SK-N-SH (cell line): ENCODE measurements around the gene DNAJA3. TPM values are rescaled to one million over a fixed set of nuclear protein-coding genes. Genes with fewer than 3 reads are reported as not detected.
A peak's percentile ranks its signal among the peaks of the same experiment; 100 is the strongest.

Source experiments
- CTCF ChIA-PET: fragments of 300-600, 350-600 bp; formaldehyde crosslinking; extraction: SDS; loops from one replicate; lab custom pipeline; 2021; lab: Yijun Ruan, JAX
- POLR2A ChIA-PET: fragments of 350-600 bp; sonication (Branson Sonifier 250); formaldehyde crosslinking; extraction: SDS; loops from one replicate; lab custom pipeline; 2020; ENCODE audit warnings: antibody characterized with exemption, inconsistent platforms; lab: Yijun Ruan, JAX
- DNase-seq: peaks from one replicate; pipeline ENCODE4 v3.0.0; 2012
- H2AFZ ChIP-seq: fragments of 200-600 bp; sonication (generic); 2 replicates; pipeline ENCODE4 v1.8.1; 2016; ENCODE audit warnings: antibody characterized with exemption, mild to moderate bottlenecking, low read depth
- H3F3A ChIP-seq: fragments of 200-600 bp; sonication (generic); replicated peaks from 2 replicates; pipeline ENCODE3; 2016; ENCODE audit warnings: antibody characterized with exemption, mild to moderate bottlenecking; ENCODE audit not compliant: insufficient read depth
- H3K27ac ChIP-seq, 2 experiments: fragments of 200-500 bp in 1 of 2; fragments of 200-600 bp in 1 of 2; sonication (Bioruptor generic) in 1 of 2; sonication (generic), shearing (Covaris generic) in 1 of 2; 2 replicates each; pipeline versions ENCODE4 v1.5.1 to v1.6.1; 2014 to 2016; ENCODE audit warnings: low read depth in 2 of 2, inconsistent platforms in 1 of 2, low read length in 1 of 2, mild to moderate bottlenecking in 1 of 2, mixed read lengths in 1 of 2
- H3K27me3 ChIP-seq: fragments of 200-600 bp; sonication (generic), shearing (Covaris generic); 2 replicates; pipeline ENCODE4 v1.6.1; 2016; ENCODE audit warnings: mixed run types; ENCODE audit not compliant: insufficient read depth
- H3K36me3 ChIP-seq, 2 experiments: fragments of 200-500 bp in 1 of 2; fragments of 200-600 bp in 1 of 2; sonication (Bioruptor generic) in 1 of 2; sonication (generic) in 1 of 2; replicated peaks in 1 of 2; 2 replicates each; pipeline versions ENCODE3 to v1.5.1; 2014 to 2016; ENCODE audit warnings: low read length in 1 of 2, mild to moderate bottlenecking in 1 of 2; ENCODE audit not compliant: insufficient read depth in 2 of 2, control insufficient read depth in 1 of 2
- H3K4me1 ChIP-seq, 2 experiments: fragments of 200-500 bp in 1 of 2; fragments of 200-600 bp in 1 of 2; sonication (Bioruptor generic) in 1 of 2; sonication (generic), shearing (Covaris generic) in 1 of 2; 2 replicates each; pipeline versions ENCODE4 v1.5.1 to v1.6.1; 2014 to 2016; ENCODE audit warnings: low read depth in 1 of 2, low read length in 1 of 2, mixed run types in 1 of 2; ENCODE audit not compliant: insufficient read depth in 2 of 2, control insufficient read depth in 1 of 2
- H3K4me2 ChIP-seq: fragments of 200-600 bp; sonication (generic), shearing (Covaris generic); 2 replicates; pipeline ENCODE4 v1.6.1; 2017; ENCODE audit warnings: mixed run types
- H3K4me3 ChIP-seq, 2 experiments: fragments of 200-500 bp in 1 of 2; fragments of 200-600 bp in 1 of 2; sonication (Bioruptor generic) in 1 of 2; sonication (generic), shearing (Covaris generic) in 1 of 2; 2 replicates each; pipeline versions ENCODE4 v1.5.1 to v1.8.1; 2014 to 2016; ENCODE audit warnings: low read depth in 2 of 2, inconsistent platforms in 1 of 2, low read length in 1 of 2, mild to moderate bottlenecking in 1 of 2, mixed read lengths in 1 of 2, moderate library complexity in 1 of 2
- H3K79me2 ChIP-seq: fragments of 200-600 bp; sonication (generic); 2 replicates; pipeline ENCODE4 v1.8.1; 2017; ENCODE audit warnings: mild to moderate bottlenecking; ENCODE audit not compliant: insufficient read depth
- H3K9ac ChIP-seq: fragments of 200-600 bp; sonication (generic); 2 replicates; pipeline ENCODE4 v1.6.1; 2017; ENCODE audit warnings: mixed run types
- H3K9me2 ChIP-seq: fragments of 200-600 bp; sonication (generic); 2 replicates; pipeline ENCODE4 v1.6.1; 2017; ENCODE audit warnings: mixed run types
- H3K9me3 ChIP-seq: fragments of 200-600 bp; sonication (generic); 2 replicates; pipeline ENCODE4 v1.6.1; 2017; ENCODE audit warnings: mixed run types, mild to moderate bottlenecking, moderate library complexity
- H4K20me1 ChIP-seq: fragments of 200-600 bp; sonication (generic); 2 replicates; pipeline ENCODE4 v1.6.1; 2017; ENCODE audit warnings: mild to moderate bottlenecking, mixed run types; ENCODE audit not compliant: insufficient read depth
- CHD2 ChIP-seq: fragments of 150-350 bp; IDR thresholded peaks from 2 replicates; pipeline ENCODE4 v1.6.1; 2018; ENCODE audit warnings: low read length; ENCODE audit not compliant: partially characterized antibody
- CTCF ChIP-seq: fragments of 200-600 bp; sonication (generic); IDR thresholded peaks from 2 replicates; pipeline ENCODE4 v1.6.1; 2017; ENCODE audit warnings: antibody characterized with exemption, mild to moderate bottlenecking, moderate library complexity
- EP300 ChIP-seq, 2 experiments: IDR thresholded peaks; 2 replicates each; pipeline versions ENCODE4 v1.4.0 to v1.6.1; 2012; ENCODE audit warnings: borderline replicate concordance in 1 of 2, low read depth in 1 of 2, low read length in 1 of 2
- EZH2phosphoT487 ChIP-seq: fragments of 200-600 bp; sonication (generic); IDR thresholded peaks from 2 replicates; pipeline ENCODE4 v1.6.1; 2017; ENCODE audit warnings: low read depth, mixed run types, mild to moderate bottlenecking, antibody characterized with exemption, moderate library complexity, borderline replicate concordance
- FOSL2 ChIP-seq: IDR thresholded peaks from 2 replicates; pipeline ENCODE4 v1.4.0; 2012; ENCODE audit warnings: low read depth, mild to moderate bottlenecking, moderate library complexity, borderline replicate concordance
- FOXJ3 ChIP-seq: sonication (generic); formaldehyde crosslinking; IDR thresholded peaks from 2 replicates; pipeline ENCODE4 v1.5.1; 2020; ENCODE audit warnings: mild to moderate bottlenecking, missing genetic modification reagents
- GABPA ChIP-seq: IDR thresholded peaks from 2 replicates; pipeline ENCODE4 v1.4.0; 2012; ENCODE audit warnings: low read depth, mild to moderate bottlenecking
- MEF2A ChIP-seq: IDR thresholded peaks from 2 replicates; pipeline ENCODE4 v1.4.0; 2012; ENCODE audit warnings: low read depth, borderline replicate concordance
- NFIC ChIP-seq: IDR thresholded peaks from 2 replicates; pipeline ENCODE4 v1.4.0; 2012; ENCODE audit warnings: borderline replicate concordance
- NRF1 ChIP-seq: IDR thresholded peaks from 2 replicates; pipeline ENCODE4 v1.6.1; 2012; ENCODE audit warnings: low read depth, mild to moderate bottlenecking, low read length
- PBX3 ChIP-seq: IDR thresholded peaks from 2 replicates; pipeline ENCODE4; 2012
- RCOR1 ChIP-seq: fragments of 150-350 bp; IDR thresholded peaks from 2 replicates; pipeline ENCODE4 v1.6.1; 2017; ENCODE audit warnings: antibody characterized with exemption, low read length
- RFX5 ChIP-seq: IDR thresholded peaks from 2 replicates; pipeline ENCODE4 v1.6.1; 2012; ENCODE audit warnings: mild to moderate bottlenecking, improper control_type of control experiment, low read length
- SMC3 ChIP-seq: IDR thresholded peaks from 2 replicates; pipeline ENCODE4 v1.6.1; 2012; ENCODE audit warnings: low read depth, low read length, improper control_type of control experiment
- TCF12 ChIP-seq: IDR thresholded peaks from 2 replicates; pipeline ENCODE4 v1.4.0; 2012
- TEAD4 ChIP-seq: IDR thresholded peaks from 2 replicates; pipeline ENCODE4 v1.4.0; 2012; ENCODE audit warnings: mild to moderate bottlenecking, borderline replicate concordance; ENCODE audit not compliant: insufficient read depth
- USF1 ChIP-seq: IDR thresholded peaks from 2 replicates; pipeline ENCODE4 v1.4.0; 2012; ENCODE audit warnings: low read depth, borderline replicate concordance
- WGBS: methylation state at CpG from one replicate; pipeline ENCODE4 v1.1.6; 2017; ENCODE audit warnings: low lambda C conversion rate; 5-methylcytosine and 5-hydroxymethylcytosine counted together
- polyA plus RNA-seq, 3 experiments: library from polyadenylated mRNA; depleted of rRNA; stranded (reverse); fragments of >200 nt; gene quantifications; 2 replicates each; pipeline ENCODE4 v1.2.3, GENCODE V29; 2012

DNAJA3 gene
- polyA plus RNA-seq, 1 of the 3 experiments (the other 2 are of a cell fraction): 52.6 TPM

GRCh38 chr16:4500272-4500671, 74.6 kb downstream of the DNAJA3 start (continued):
- TF ChIP-seq RCOR1 (no peak), TCF12 (peak; percentile 99), CTCF (no peak), GABPA (no peak), EP300 (IDR thresholded peaks at IDR 0.05; ENCODE audit: borderline replicate concordance in 1 of 2, low read depth in 1 of 2, low read length in 1 of 2) (peak in 1 of 2 experiments; percentile 90; a peak in 2 of 4 replicates), NFIC (peak; percentile 62; the same call in 1 of the 2 replicates), USF1 (no peak), RFX5 (no peak), PBX3 (peak; percentile 95), FOSL2 (peak; percentile 98), EZH2phosphoT487 (no peak), FOXJ3 (CRISPR knock-in tag) (no peak), NRF1 (no peak), MEF2A (no peak)
- TF ChIP-seq, all 33 proteins: peak for 14

- Histone ChIP-seq H4K20me1 (peaks cover 8% of the 10 kb centered on the region; the same call in 1 of the 2 replicates), H2AFZ (no peak overlapping the region), H3K27ac (peak overlapping the region; percentile 69 to 80; a peak in 3 of 4 replicates), H3K9ac (peak overlapping the region; percentile 9; the same call in 1 of the 2 replicates), H3K27me3 (no peaks in the 10 kb centered on the region), H3K4me2 (peak overlapping the region; percentile 68), H3K4me1 (peaks cover 7 to 25% of the 10 kb centered on the region in 2 experiments; a peak in 3 of 4 replicates), H3K9me3 (no peaks in the 10 kb centered on the region), H3K79me2 (peaks cover 67% of the 10 kb centered on the region), H3F3A (peaks cover 29% of the 10 kb centered on the region), H3K4me3 (no peak overlapping the region), H3K36me3 (peaks cover 0 to 6% of the 10 kb centered on the region in 2 experiments), H3K9me2 (no peaks in the 10 kb centered on the region)
- no peak for DNase-seq
- 61% methylated on average over 5 of the region's 5 CpGs for WGBS
- TF ChIP-seq CHD2: no peak
- TF ChIP-seq EP300 (IDR thresholded peaks at IDR 0.05; ENCODE audit: borderline replicate concordance in 1 of 2, low read depth in 1 of 2, low read length in 1 of 2): no peak
- TF ChIP-seq TEAD4: no peak
- no peak for TF ChIP-seq SMC3
- ChIA-PET POLR2A (no interaction called here), CTCF (interaction anchor here (0.7 to 4.6 kb wide), 9 partner anchors 10 to 195 kb away, joined by 3 to 23 read pairs (median 4); partner anchors contain the start of gene MGRN1)
Measured at GRCh38 chr16:4501071-4501478, 75.4 kb downstream of the DNAJA3 start.
